Left ventricle myocardium inferior (tissue), 1 donor: ENCODE measurements around the gene BAHCC1. TPM values are rescaled to one million over a fixed set of nuclear protein-coding genes. Genes with fewer than 3 reads are reported as not detected.

Source experiments
- DNase-seq: peaks from one replicate; pipeline ENCODE4 v3.0.0-alpha.2; 2020
- H3K27ac ChIP-seq: fragments of 200-600 bp; replicated peaks from 2 replicates; pipeline ENCODE4 v1.8.0; 2021
- H3K27me3 ChIP-seq: fragments of 200-600 bp; 2 replicates; pipeline ENCODE4 v1.8.0; 2021; ENCODE audit warnings: low read depth
- H3K36me3 ChIP-seq: fragments of 200-600 bp; 2 replicates; pipeline ENCODE4 v1.8.0; 2021
- H3K4me1 ChIP-seq: fragments of 200-600 bp; 2 replicates; pipeline ENCODE4 v1.8.0; 2021
- H3K4me3 ChIP-seq: fragments of 200-600 bp; 2 replicates; pipeline ENCODE4 v1.8.0; 2021; ENCODE audit warnings: mild to moderate bottlenecking, moderate library complexity
- H3K9me3 ChIP-seq: fragments of 200-600 bp; replicated peaks from 2 replicates; pipeline ENCODE4 v1.8.0; 2021
- CTCF ChIP-seq: fragments of 200-600 bp; IDR thresholded peaks from 2 replicates; pipeline ENCODE4 v1.8.0; 2021; ENCODE audit warnings: antibody characterized with exemption, mild to moderate bottlenecking, borderline replicate concordance
- intact Hi-C: fragments of 100-400 bp; cut with micrococcal nuclease; formaldehyde crosslinking; loops from one replicate; pipeline ENCODE4 v1.11.0; 2022
- total RNA-seq: library from RNA; stranded (reverse); fragmentation: NEBNext Ultra II Directional; extraction: Animal tissue kit (Norgen Biotek cat#: 25700); gene quantifications from one replicate; pipeline ENCODE4 v1.2.1, GENCODE V29; 2021
- donor health status: DM: no; HTN: yes; CAD: no; lungs with severe emphysema.

BAHCC1 gene
- total RNA-seq, 1 donor from 2014 or later: 7.3 TPM

DNA sequence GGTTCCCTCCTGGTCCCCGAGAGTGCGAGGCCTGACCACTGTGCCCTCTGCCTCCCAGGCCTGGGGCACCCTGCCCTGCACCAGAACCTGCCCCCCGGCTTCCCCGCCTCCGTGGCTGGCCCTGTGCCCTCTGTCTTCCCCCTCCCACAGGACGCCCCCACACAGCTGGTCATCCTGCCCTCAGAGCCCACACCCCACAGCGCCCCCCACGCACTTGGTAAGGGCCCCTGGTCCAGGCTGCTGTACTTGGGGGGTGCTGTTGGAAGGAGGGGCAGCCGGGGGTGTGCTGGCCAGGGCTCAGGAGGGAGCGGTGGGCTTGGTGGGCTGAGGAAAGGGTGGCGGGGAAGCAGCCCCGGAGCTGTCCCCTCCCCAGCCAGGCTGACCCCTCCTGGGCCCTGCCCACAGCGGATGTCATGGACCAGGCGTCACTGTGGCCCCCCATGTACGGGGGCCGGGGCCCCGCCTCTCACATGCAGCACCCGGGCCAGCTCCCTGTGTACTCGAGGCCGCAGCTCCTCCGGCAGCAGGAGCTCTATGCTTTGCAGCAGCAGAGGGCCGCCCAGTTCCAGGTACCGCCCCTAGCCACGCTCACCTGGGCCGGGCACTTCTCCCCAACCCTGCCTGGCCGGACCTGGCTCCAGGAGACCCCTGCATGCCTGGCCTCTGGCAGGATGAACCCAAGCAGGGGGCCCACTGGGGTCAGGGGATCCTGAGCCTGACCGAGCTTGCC, 49.5 kb downstream of the BAHCC1 start:
- intact Hi-C loops: no loop called here
- Histone ChIP-seq H3K27ac (no peak overlapping the region), H3K4me1 (no peaks in the 10 kb centered on the region), H3K27me3 (no peaks in the 10 kb centered on the region), H3K36me3 (peaks cover 23% of the 10 kb centered on the region), H3K9me3 (no peaks in the 10 kb centered on the region), H3K4me3 (no peak overlapping the region)
- TF ChIP-seq CTCF: no peak
- DNase-seq: no peak

- H3K4me1 ChIP-seq: no peaks in the 10 kb centered on the region
- no peak overlapping the region for H3K27ac ChIP-seq
- no peaks in the 10 kb centered on the region for H3K27me3 ChIP-seq
- TF ChIP-seq CTCF: no peak
- no peak for DNase-seq
- intact Hi-C loops: no loop called here
- H3K9me3 ChIP-seq: no peaks in the 10 kb centered on the region
- no peak overlapping the region for H3K4me3 ChIP-seq
- peaks cover 23% of the 10 kb centered on the region for H3K36me3 ChIP-seq
These were observed 50.6 kb downstream of the BAHCC1 start for GRCh38 chr17:81445642-81446503.

DNA sequence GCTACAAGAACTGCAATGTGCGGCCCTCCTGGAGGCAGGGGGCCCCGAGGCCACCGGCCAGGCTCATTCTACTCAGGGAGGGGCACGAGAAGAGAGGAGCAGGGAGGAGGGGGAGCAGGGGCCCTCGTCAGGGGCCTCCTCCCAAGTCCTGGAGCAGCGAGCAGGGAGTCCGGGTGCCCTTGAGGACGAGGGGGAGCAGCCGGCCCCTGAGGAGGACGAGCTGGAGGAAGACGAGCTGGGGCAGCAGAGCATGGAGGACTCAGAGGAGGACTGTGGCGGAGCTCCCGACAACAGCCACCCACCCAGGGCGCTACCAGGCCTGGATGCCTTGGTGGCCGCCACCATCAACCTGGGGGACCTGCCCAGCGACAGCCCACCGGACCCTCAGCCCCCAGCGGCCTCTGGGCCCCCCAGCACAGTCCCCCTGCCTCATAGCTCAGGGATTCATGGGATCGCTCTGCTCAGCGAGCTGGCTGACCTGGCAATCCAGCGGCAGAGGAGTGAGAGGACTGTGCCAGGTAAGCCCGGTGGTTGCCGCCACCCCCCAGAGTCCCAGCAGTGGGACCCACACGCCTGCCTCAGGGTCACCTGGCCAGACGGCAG, 52.2 kb downstream of the BAHCC1 start:
- H3K9me3 ChIP-seq: no peaks in the 10 kb centered on the region
- H3K4me1 ChIP-seq: no peaks in the 10 kb centered on the region
- no peak for TF ChIP-seq CTCF
- intact Hi-C loops: no loop called here
- H3K4me3 ChIP-seq: no peak overlapping the region
- no peak for DNase-seq
- no peak overlapping the region for H3K27ac ChIP-seq
- H3K36me3 ChIP-seq: peaks cover 17% of the 10 kb centered on the region
- H3K27me3 ChIP-seq: no peaks in the 10 kb centered on the region

GRCh38 chr17:81448442-81448841, 53.2 kb downstream of the BAHCC1 start:
- peaks cover 13% of the 10 kb centered on the region for H3K36me3 ChIP-seq

More at GRCh38 chr17:81448442-81448841, 53.2 kb downstream of the BAHCC1 start:
- intact Hi-C loops: no loop called here
- Histone ChIP-seq H3K27ac (no peak overlapping the region), H3K4me3 (no peak overlapping the region), H3K4me1 (peaks cover 1% of the 10 kb centered on the region), H3K27me3 (no peaks in the 10 kb centered on the region), H3K9me3 (no peaks in the 10 kb centered on the region)
- no peak for TF ChIP-seq CTCF
- no peak for DNase-seq
